Measurements from ENCODE around the gene FALEC.

FALEC gene

DNA sequence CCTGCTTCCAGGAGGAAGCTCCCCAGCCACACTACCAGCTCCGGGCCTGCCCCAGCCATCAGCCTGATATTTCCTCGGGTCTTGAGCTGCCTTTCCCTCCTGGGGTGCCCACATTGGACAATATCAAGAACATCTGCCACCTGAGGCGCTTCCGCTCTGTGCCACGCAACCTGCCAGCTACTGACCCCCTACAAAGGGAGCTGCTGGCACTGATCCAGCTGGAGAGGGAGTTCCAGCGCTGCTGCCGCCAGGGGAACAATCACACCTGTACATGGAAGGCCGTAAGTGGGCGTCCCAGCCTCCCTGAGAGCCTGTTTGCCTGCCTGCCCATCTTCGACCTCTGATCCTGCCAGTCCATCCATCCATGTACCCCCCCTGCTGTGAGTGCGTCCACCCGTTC is 4.0 kb upstream of the FALEC start:
- H3K4me3 ChIP-seq (replicated peaks; ENCODE audit: low read depth, low read length): no peak overlapping the region
- TF ChIP-seq, protein P1, sequence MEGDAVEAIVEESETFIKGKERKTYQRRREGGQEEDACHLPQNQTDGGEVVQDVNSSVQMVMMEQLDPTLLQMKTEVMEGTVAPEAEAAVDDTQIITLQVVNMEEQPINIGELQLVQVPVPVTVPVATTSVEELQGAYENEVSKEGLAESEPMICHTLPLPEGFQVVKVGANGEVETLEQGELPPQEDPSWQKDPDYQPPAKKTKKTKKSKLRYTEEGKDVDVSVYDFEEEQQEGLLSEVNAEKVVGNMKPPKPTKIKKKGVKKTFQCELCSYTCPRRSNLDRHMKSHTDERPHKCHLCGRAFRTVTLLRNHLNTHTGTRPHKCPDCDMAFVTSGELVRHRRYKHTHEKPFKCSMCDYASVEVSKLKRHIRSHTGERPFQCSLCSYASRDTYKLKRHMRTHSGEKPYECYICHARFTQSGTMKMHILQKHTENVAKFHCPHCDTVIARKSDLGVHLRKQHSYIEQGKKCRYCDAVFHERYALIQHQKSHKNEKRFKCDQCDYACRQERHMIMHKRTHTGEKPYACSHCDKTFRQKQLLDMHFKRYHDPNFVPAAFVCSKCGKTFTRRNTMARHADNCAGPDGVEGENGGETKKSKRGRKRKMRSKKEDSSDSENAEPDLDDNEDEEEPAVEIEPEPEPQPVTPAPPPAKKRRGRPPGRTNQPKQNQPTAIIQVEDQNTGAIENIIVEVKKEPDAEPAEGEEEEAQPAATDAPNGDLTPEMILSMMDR (IDR thresholded peaks at IDR 0.05; ENCODE audit: low read length, missing control alignments): no peak

GRCh38 chr1:150511985-150512660 is 3.4 kb upstream of the FALEC start:
- TF ChIP-seq, protein P1 (IDR thresholded peaks at IDR 0.05; ENCODE audit: low read length, missing control alignments): no peak
- no peak overlapping the region for H3K4me3 ChIP-seq (replicated peaks; ENCODE audit: low read depth, low read length)
- DNase-seq (ENCODE audit: low read depth): no peak

More for the DNA sequence above, 4.0 kb upstream of the FALEC start:
- DNase-seq (ENCODE audit: low read depth): no peak

DNA sequence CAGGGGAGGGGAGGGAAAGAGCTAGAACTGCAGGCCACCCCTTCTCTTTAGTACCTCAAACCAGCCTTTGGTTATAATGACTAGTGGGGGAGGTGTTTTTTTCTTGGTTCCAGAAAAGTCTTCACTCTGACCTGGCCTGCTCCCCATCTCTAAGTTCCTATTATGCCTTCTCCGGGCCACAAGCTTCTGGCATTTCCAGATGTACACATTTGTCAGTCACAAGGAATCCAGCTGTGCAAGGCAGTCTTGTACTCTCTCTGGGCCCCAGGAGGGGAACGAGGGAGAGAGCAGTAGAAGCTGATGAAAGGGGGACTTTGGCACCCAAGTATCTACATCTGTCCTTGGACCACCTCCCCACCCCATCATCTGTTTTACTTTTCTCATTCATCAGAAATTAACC is 2.7 kb upstream of the FALEC start:
- H3K4me3 ChIP-seq (replicated peaks; ENCODE audit: low read depth, low read length): no peak overlapping the region
- no peak for DNase-seq (ENCODE audit: low read depth)
- TF ChIP-seq, protein P1 (IDR thresholded peaks at IDR 0.05; ENCODE audit: low read length, missing control alignments): no peak

DNA sequence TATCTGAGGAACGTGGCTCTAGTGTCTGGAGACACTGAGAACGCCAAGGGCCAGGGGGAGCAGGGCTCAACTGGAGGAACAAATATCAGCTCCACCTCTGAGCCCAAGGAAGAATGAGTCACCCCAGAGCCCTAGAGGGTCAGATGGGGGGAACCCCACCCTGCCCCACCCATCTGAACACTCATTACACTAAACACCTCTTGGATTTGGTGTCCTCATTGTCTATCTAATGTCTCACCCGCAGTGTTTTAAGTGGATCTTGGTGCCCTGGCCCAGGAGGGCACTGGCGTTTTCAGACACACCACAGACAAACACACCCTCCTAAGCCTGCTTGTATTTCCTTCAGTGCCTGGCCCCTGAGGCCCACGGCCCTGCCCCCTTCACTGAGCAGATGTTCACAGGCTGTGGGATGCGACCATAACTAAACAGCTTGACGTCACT is 2.2 kb upstream of the FALEC start:
- no peak for DNase-seq (ENCODE audit: low read depth)
- no peak overlapping the region for H3K4me3 ChIP-seq (replicated peaks; ENCODE audit: low read depth, low read length)
- TF ChIP-seq, protein P1 (IDR thresholded peaks at IDR 0.05; ENCODE audit: low read length, missing control alignments): no peak

GRCh38 chr1:150514260-150514659 is 1.3 kb upstream of the FALEC start:
- DNase-seq (ENCODE audit: low read depth): no peak
- H3K4me3 ChIP-seq (replicated peaks; ENCODE audit: low read depth, low read length): no peak overlapping the region
- TF ChIP-seq, protein P1 (IDR thresholded peaks at IDR 0.05; ENCODE audit: low read length, missing control alignments): no peak

DNA sequence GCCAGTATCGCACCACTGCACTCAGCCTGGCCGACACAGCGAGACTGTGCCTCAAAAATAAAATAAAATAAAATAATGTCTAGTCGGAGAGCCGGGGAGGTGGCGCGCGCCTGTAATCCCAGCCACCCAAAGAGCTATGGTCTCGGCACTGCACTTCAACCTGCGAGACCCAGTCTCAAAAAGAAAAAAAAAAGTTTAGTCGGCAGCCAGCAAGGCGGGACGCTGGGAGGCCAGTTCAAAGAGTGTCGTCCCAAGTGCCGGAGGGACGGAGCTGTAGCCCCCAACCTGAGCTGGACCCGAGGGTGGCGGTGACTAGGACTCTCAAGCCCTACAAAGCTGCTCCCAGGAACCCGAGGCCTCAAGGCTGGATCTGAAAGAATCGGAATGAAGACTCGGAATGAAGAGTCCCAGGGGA is 632 bp upstream of the FALEC start:
- H3K4me3 ChIP-seq (replicated peaks; ENCODE audit: low read depth, low read length): peak overlapping the region; percentile 67
- TF ChIP-seq, protein P1 (IDR thresholded peaks at IDR 0.05; ENCODE audit: low read length, missing control alignments): no peak
- DNase-seq (ENCODE audit: low read depth): no peak

GRCh38 chr1:150516050-150516591 is 569 bp downstream of the FALEC start:
- peak; percentile 13 for DNase-seq (ENCODE audit: low read depth)
- H3K4me3 ChIP-seq (replicated peaks; ENCODE audit: low read depth, low read length): peak overlapping the region; percentile 67
- TF ChIP-seq, protein P1 (IDR thresholded peaks at IDR 0.05; ENCODE audit: low read length, missing control alignments): no peak

All from fibroblast of pulmonary artery (primary cell).